H9 (cell line): ENCODE data around the gene NLRX1. TPM values are rescaled to one million over a fixed set of nuclear protein-coding genes. Genes with fewer than 3 reads are reported as not detected.

ENCODE experiments used
- DNase-seq: peaks from one replicate; pipeline ENCODE4 v3.0.0-alpha.2; 2017
- H2AFZ ChIP-seq: one replicate; pipeline ENCODE4 v1.6.1; 2013; ENCODE audit warnings: mild to moderate bottlenecking, low read length, control low read depth, moderate library complexity
- H2AK5ac ChIP-seq: 2 replicates; pipeline ENCODE4 v1.6.1; 2013; ENCODE audit warnings: low read length, control low read depth, mixed read lengths; ENCODE audit not compliant: insufficient read length
- H2BK120ac ChIP-seq: one replicate; pipeline ENCODE4 v1.6.1; 2013; ENCODE audit warnings: low read depth, mild to moderate bottlenecking, low read length, control low read depth, inconsistent platforms; ENCODE audit not compliant: poor library complexity, severe bottlenecking
- H2BK12ac ChIP-seq: 2 replicates; pipeline ENCODE4 v1.6.1; 2013; ENCODE audit warnings: low read length, control low read depth, mixed read lengths, low read depth; ENCODE audit not compliant: insufficient read length
- H2BK15ac ChIP-seq: 2 replicates; pipeline ENCODE4 v1.6.1; 2013; ENCODE audit warnings: low read depth, low read length, control low read depth
- H2BK20ac ChIP-seq: one replicate; pipeline ENCODE4 v1.6.1; 2013; ENCODE audit warnings: low read depth, mild to moderate bottlenecking, low read length, control low read depth, inconsistent platforms; ENCODE audit not compliant: poor library complexity, severe bottlenecking
- H2BK5ac ChIP-seq: 2 replicates; pipeline ENCODE4 v1.6.1; 2013; ENCODE audit warnings: low read length, control low read depth, mixed read lengths; ENCODE audit not compliant: insufficient read length
- H3K14ac ChIP-seq: 2 replicates; pipeline ENCODE4 v1.6.1; 2013; ENCODE audit warnings: low read length, control low read depth; ENCODE audit not compliant: insufficient read depth
- H3K18ac ChIP-seq: 2 replicates; pipeline ENCODE4 v1.6.1; 2013; ENCODE audit warnings: low read depth, mild to moderate bottlenecking, mixed read lengths, low read length, control low read depth; ENCODE audit not compliant: insufficient read length
- H3K23ac ChIP-seq: 2 replicates; pipeline ENCODE4 v1.6.1; 2013; ENCODE audit warnings: low read length, control low read depth, mixed read lengths, low read depth; ENCODE audit not compliant: insufficient read length
- H3K23me2 ChIP-seq: 2 replicates; pipeline ENCODE4 v1.6.1; 2013; ENCODE audit warnings: low read depth, mild to moderate bottlenecking, mixed read lengths, low read length, control low read depth; ENCODE audit not compliant: insufficient read length, poor library complexity, severe bottlenecking
- H3K27ac ChIP-seq: 2 replicates; pipeline ENCODE4 v1.5.1; 2013; ENCODE audit warnings: low read length, control low read depth, mixed read lengths, low read depth; ENCODE audit not compliant: insufficient read length
- H3K27me3 ChIP-seq: 2 replicates; pipeline ENCODE4 v1.6.1; 2013; ENCODE audit warnings: low read length, control low read depth, inconsistent platforms; ENCODE audit not compliant: insufficient read depth
- H3K4ac ChIP-seq: 2 replicates; pipeline ENCODE4 v1.6.1; 2013; ENCODE audit warnings: low read depth, mild to moderate bottlenecking, control low read depth, inconsistent platforms, low read length, moderate library complexity
- H3K4me1 ChIP-seq: 2 replicates; pipeline ENCODE4 v1.6.1; 2013; ENCODE audit warnings: low read length, control low read depth, inconsistent platforms; ENCODE audit not compliant: insufficient read depth
- H3K4me2 ChIP-seq: 2 replicates; pipeline ENCODE4 v1.6.1; 2013; ENCODE audit warnings: low read length, control low read depth, mixed read lengths; ENCODE audit not compliant: insufficient read length, insufficient read depth
- H3K56ac ChIP-seq: 2 replicates; pipeline ENCODE4 v1.6.1; 2013; ENCODE audit warnings: low read depth, mild to moderate bottlenecking, mixed read lengths, low read length, control low read depth; ENCODE audit not compliant: insufficient read length
- H3K79me1 ChIP-seq: 2 replicates; pipeline ENCODE4 v1.6.1; 2013; ENCODE audit warnings: low read depth, mild to moderate bottlenecking, moderate library complexity, low read length, control low read depth, inconsistent platforms; ENCODE audit not compliant: insufficient read depth, poor library complexity, severe bottlenecking
- H3K79me2 ChIP-seq: 2 replicates; pipeline ENCODE4 v1.6.1; 2013; ENCODE audit warnings: low read length, control low read depth, inconsistent platforms; ENCODE audit not compliant: insufficient read depth
- H3K9ac ChIP-seq: 2 replicates; pipeline ENCODE4 v1.6.1; 2013; ENCODE audit warnings: low read length, control low read depth, mixed read lengths; ENCODE audit not compliant: insufficient read length; ENCODE audit errors: extremely low read depth
- H3K9me3 ChIP-seq: one replicate; pipeline ENCODE4 v1.6.1; 2013; ENCODE audit warnings: low read depth, low read length, inconsistent platforms; ENCODE audit not compliant: control insufficient read depth
- H3T11ph ChIP-seq: one replicate; pipeline ENCODE4 v1.6.1; 2013; ENCODE audit warnings: mild to moderate bottlenecking, low read length, control low read depth, inconsistent platforms
- H4K20me1 ChIP-seq: one replicate; pipeline ENCODE4 v1.6.1; 2013; ENCODE audit not compliant: control insufficient read depth, insufficient read length, insufficient read depth
- H4K5ac ChIP-seq: 2 replicates; pipeline ENCODE4 v1.6.1; 2013; ENCODE audit warnings: low read depth, mild to moderate bottlenecking, mixed read lengths, low read length, control low read depth; ENCODE audit not compliant: insufficient read length
- H4K8ac ChIP-seq: replicated peaks from 2 replicates; pipeline ENCODE4 v1.6.1; 2013; ENCODE audit warnings: low read length, control low read depth, mixed read lengths, low read depth; ENCODE audit not compliant: insufficient read length
- H4K91ac ChIP-seq: 2 replicates; pipeline ENCODE4 v1.6.1; 2013; ENCODE audit warnings: low read depth, mild to moderate bottlenecking, moderate library complexity, mixed read lengths, low read length, control low read depth; ENCODE audit not compliant: insufficient read length
- H3K27ac Mint-ChIP-seq, 3 experiments: 2 replicates in 2 of 3; 3 replicates in 1 of 3; pipeline ENCODE4 v1.8.0; 2020 to 2021; ENCODE audit warnings: mixed read lengths in 3 of 3, mild to moderate bottlenecking in 1 of 3, moderate library complexity in 1 of 3
- H3K27me3 Mint-ChIP-seq: 2 replicates; pipeline ENCODE4 v1.8.0; 2021; ENCODE audit warnings: low read depth, mild to moderate bottlenecking, moderate library complexity, mixed read lengths
- H3K36me3 Mint-ChIP-seq, 3 experiments: 2 replicates in 2 of 3; 3 replicates in 1 of 3; pipeline ENCODE4 v1.8.0; 2020 to 2021; ENCODE audit warnings: low read depth in 3 of 3, mixed read lengths in 3 of 3; ENCODE audit not compliant: insufficient read depth in 1 of 3
- H3K4me1 Mint-ChIP-seq, 2 experiments: 2 replicates each; pipeline ENCODE4 v1.8.0; 2020; ENCODE audit warnings: mixed read lengths in 2 of 2
- H3K4me3 Mint-ChIP-seq, 2 experiments: 2 replicates in 1 of 2; 3 replicates in 1 of 2; pipeline ENCODE4 v1.8.0; 2020 to 2021; ENCODE audit warnings: mild to moderate bottlenecking in 2 of 2, mixed read lengths in 2 of 2, moderate library complexity in 1 of 2
- H3K9me3 Mint-ChIP-seq, 2 experiments: 2 replicates in 1 of 2; 3 replicates in 1 of 2; pipeline ENCODE4 v1.8.0; 2020; ENCODE audit warnings: mild to moderate bottlenecking in 2 of 2, mixed read lengths in 2 of 2, moderate library complexity in 1 of 2
- CTCF ChIP-seq: fragments of 200-600 bp; sonication (generic); conservative IDR thresholded peaks from 3 replicates; pipeline ENCODE4 v1.8.0; 2021; ENCODE audit warnings: antibody characterized with exemption, mild to moderate bottlenecking
- WGBS: extraction: QIAGEN DNeasy Blood & Tissue Kit; methylation state at CpG from one replicate; pipeline ENCODE4 v1.1.7; 2013; ENCODE audit warnings: missing lambda C conversion rate, low lambda C conversion rate, mixed read lengths; ENCODE audit not compliant: insufficient read length; ENCODE audit errors: extremely low coverage; 5-methylcytosine and 5-hydroxymethylcytosine counted together
- total RNA-seq: library from RNA; stranded (reverse); gene quantifications from 2 replicates; pipeline ENCODE4 v1.2.1, GENCODE V29; 2021

NLRX1 gene
- total RNA-seq, 1 experiment from 2014 or later: 18.2 TPM

GRCh38 chr11:119121008-119121810 is 47.3 kb upstream of the NLRX1 start, which contains the start of gene HINFP:
Gene HINFP, plus strand, starts transcription at chr11:119121580. Its CDS starts 5,365 bp downstream, at chr11:119126945.
- no peak within 1 kb of the TSS for H3K18ac ChIP-seq
- no peak within 1 kb of the TSS for H3T11ph ChIP-seq
- no peaks in the 10 kb centered on the region for H3K9me3 ChIP-seq
- H4K5ac ChIP-seq: no peak within 1 kb of the TSS
- no peak within 1 kb of the TSS for H3K4ac ChIP-seq
- Mint-ChIP-seq H3K4me1 (peaks cover 18 to 20% of the 10 kb centered on the region in 2 experiments), H3K4me3 (peak within 1 kb of the TSS; percentile 93 to 94), H3K36me3 (peaks cover 0 to 18% (median 17%) of the 10 kb centered on the region in 3 experiments; a peak in 6 of 7 replicates), H3K9me3 (no peaks in the 10 kb centered on the region; a peak in 1 of 5 replicates), H3K27ac (peak within 1 kb of the TSS; percentile 44 to 95 (median 52); a peak in 6 of 7 replicates), H3K27me3 (no peaks in the 10 kb centered on the region; the same call in 1 of the 2 replicates)
- H3K79me2 ChIP-seq: peaks cover 8% of the 10 kb centered on the region
- no peak within 1 kb of the TSS for H4K8ac ChIP-seq
- H2BK15ac ChIP-seq: no peak within 1 kb of the TSS
- no peak within 1 kb of the TSS for H3K27ac ChIP-seq
- no peaks in the 10 kb centered on the region for H4K20me1 ChIP-seq
- no peak within 1 kb of the TSS for H3K56ac ChIP-seq
- peak within 1 kb of the TSS; percentile 74 for H3K4me2 ChIP-seq
- no peak within 1 kb of the TSS for H2AK5ac ChIP-seq
- peak; percentile 100 for DNase-seq
- no peak within 1 kb of the TSS for H2BK12ac ChIP-seq
- peaks cover 4% of the 10 kb centered on the region; the same call in 1 of the 2 replicates for H3K4me1 ChIP-seq
- no peak within 1 kb of the TSS for H3K23ac ChIP-seq
- no peak within 1 kb of the TSS; the same call in 1 of the 2 replicates for H3K14ac ChIP-seq
- WGBS: no CpG with 5 or more reads among the region's 54 CpGs
- H2AFZ ChIP-seq: no peak within 1 kb of the TSS
- H3K23me2 ChIP-seq: peaks cover 9% of the 10 kb centered on the region
- peak within 1 kb of the TSS; percentile 71 for H3K9ac ChIP-seq
- H2BK5ac ChIP-seq: no peak within 1 kb of the TSS
- no peak within 1 kb of the TSS for H2BK120ac ChIP-seq
- H3K79me1 ChIP-seq: peaks cover 6% of the 10 kb centered on the region
- no peaks in the 10 kb centered on the region for H3K27me3 ChIP-seq
- H4K91ac ChIP-seq: no peak within 1 kb of the TSS
- H2BK20ac ChIP-seq: no peak within 1 kb of the TSS
- TF ChIP-seq CTCF: no peak
